CMK (cell line): ENCODE data around the gene GRIFIN.
A peak's percentile ranks its signal among the peaks of the same experiment; 100 is the strongest.

Experiments used
- DNase-seq: peaks from one replicate; pipeline ENCODE4 v3.0.0-alpha.2; 2010; ENCODE audit warnings: low read depth

Gene GRIFIN, protein sequence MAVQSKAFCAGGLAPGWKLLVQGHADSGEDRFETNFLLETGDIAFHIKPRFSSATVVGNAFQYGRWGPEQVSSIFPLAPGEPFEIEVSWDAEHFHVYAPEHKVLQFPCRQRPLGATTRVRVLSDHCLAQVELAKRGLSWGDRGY

DNA sequence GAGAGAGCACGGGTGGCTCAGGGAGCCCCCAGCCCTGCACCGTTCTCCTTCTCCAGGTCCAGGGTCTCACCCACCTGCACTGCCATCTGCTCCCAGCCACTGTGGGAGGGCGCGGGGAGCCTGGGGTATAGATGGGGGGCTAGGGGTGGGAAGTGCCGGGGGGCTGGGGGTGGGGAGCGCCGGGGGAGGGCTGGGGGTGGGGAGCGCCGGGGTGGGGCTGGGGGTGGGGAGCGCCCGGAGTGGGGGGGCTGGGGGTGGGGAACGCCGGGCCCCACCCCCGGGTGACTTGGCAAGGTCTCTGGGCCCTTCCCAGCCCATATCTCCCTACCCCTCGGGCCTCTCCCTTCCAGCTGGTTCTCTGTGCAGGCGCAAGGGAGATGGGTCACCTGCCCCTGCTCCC is at the start of gene GRIFIN:
GRIFIN (minus strand) TSS at position 101 of the 400 bp plus-strand sequence; CDS start at position 86, 15 bp downstream.
- DNase-seq = no peak

DNA sequence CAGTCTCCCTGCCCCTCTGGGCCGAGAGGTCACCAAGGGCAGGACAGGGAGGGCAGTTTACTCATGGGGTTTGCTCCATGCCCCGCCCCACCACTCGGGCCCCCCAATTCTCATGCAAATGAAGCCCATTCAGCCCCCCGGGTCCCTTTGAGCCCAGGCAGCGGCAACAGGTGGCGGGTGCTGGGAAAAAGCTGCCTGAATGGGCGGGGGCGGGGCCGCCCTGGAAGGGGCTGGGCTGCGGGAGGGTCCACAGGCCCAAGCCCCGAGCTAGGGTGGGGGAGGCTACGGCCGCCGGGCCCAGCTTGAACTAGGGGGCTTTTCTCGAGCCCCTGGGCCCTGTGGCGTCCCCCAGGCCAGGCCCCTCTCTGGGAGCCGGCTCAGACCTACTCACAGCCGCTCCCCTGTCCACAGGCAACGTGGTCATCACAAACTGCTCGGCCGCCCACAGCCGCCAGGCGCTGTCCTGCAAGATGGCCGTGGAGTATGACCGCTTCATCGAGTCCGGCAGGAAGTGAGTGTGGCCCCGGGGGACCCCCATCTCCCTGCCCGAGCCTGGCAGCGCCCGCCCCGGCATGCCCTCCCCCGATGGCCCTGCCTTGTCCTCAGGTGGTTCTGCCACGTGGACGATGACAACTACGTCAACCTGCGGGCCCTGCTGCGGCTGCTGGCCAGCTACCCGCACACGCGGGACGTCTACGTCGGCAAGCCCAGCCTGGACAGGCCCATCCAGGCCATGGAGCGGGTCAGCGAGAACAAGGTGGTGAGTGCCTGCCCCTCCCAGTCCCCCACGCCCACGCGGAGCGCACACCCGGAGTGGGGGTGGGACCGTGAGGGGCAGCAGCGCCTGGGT is 48.8 kb upstream of the GRIFIN start:
- DNase-seq = no peak

DNA sequence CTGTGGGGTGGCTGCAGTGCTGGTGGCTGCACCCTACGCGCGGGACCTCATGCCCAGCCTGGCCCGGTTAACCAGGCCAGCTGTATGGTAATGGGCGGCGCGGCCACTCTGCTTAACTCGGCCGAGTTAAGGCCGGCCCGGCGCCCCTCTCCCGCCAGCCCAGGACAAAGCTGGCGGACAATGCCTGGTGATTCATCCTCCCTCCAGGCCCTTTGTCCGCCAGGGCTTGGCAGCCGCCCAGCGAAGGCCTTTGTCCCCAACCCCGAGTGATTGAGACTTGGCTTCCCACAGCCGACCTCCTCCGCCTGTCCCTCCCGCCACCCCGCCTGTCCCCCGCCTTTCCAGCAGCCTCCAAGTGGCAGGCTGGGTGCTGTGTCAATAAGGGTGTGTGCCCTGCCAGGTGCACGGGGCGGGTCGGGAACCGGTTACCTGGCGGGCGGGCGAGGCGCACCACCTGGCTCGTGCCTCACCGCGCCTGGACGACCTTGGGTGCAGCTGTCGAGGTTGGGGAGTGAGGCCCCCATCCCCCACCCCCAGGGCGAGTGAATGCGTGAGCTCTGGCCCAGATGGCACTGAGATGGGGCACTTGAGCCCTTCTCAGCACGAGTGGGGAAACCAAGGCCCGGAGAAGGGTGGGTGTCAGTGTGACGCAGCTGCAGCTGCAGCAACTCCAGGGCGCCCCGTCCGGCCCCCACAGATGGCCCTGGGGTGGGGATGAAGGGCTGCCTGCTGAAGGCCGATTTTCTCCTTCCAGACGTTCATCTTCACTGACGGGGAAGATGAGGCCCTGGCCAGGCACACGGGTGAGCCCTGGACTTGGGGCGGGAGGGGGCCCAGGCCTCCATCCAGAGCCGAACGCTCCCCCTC is 48.0 kb upstream of the GRIFIN start:
- DNase-seq = no peak

DNA sequence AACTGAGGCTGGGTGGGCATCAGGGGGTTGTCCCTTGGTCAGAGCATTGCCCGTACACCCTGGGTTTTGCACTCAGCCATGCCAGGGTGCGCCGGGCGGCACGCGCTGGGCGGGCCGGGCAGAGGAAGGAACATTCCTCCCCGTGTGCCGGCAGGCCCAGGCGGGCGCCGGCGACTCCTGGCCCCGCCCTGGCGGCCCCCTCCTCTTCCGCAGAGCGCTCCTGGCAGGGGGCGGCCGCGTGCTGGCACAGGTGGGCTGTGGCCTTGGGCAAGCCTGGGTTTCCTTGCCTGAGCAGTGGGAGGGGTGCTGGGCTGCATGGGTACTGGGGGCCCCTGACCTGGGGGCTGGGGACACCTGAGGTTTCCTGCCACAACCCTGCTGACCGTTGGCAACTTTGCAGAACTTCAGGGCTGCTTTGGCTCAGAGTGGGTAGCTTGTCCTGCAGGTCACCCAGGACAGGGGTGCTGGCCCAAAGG is 47.3 kb upstream of the GRIFIN start:
- no peak for DNase-seq

DNA sequence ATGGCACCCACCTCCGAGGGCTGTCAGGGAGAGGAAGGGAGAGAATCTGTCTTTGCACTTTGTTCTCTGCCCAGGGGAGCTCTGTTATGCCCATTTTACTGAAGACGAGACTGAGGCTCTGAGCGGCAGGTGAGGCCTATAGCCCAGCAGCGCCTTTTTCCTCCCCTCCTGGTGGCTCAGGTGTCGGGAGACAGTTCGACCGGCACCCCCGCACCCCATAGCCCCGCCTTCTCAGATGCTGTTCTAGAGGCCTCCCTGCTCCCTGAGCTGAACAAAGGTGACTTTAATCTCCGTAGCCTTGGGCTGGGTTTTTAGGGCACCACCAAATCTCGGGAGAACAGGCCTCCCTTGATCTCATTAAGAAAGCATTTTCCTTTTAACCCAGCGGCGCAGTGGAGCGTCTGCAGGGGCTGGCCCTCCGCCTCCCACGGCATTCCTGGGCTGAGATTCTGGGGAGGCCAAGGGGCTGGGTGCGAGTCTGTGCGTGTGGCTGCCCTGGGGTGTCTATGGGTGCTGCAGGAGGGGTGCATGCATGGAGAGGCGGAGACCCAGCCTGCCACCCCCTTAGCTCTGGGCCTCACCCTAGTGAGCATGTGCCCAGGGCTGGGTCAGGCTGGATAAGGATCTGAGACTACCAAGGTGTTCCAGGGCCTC is 46.7 kb upstream of the GRIFIN start:
- no peak for DNase-seq

DNA sequence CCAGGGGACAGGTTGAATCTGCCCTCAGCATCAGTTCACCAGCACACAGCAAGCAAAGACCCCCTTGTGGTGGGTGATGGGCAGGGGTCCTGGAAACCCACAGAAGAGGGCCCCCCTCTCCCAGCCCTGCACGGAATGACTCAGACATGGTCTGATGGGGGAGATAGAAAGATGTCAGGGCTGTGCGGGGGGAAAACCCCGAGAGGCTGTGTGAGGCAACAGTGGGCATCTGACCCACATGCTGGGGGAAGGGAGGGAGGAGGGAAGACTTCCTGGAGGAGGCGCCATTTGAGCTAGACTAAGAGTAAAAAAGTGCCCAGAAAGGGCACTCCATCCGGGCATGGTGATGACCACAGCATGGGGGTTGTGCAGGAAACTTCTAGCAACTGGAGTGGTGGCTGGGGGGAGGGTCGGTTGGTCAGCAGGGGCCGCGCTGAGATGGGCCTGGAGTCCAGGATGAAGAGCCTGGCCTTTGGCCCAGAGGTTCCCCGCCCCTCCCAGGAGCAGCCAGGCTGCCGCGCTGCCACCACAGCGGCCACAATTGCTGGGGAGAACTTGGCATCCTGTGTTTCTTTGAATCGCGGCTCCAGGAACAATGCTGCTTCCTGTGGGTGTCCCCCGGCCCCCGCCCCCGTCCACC is 45.9 kb upstream of the GRIFIN start:
- peak; percentile 76 for DNase-seq

DNA sequence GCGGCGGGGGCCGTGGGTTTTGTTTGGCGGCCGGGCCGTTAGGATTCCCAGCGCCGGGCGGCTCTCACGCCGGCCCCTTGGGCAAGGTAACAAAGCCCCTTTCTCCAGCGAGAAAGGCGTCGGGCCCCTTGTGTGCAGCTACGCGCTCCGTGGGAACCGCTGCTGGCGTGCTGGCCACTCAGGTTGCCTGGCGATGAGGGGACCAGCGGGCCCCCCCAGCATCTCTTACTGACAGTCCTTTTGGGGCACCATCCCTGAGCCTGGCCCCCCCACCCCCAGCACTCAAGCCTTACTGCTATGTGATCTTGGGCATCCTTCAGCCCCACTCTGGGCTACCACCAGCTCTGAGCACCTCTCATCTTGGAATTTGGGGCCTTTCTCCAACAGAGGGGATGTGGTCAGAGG is 45.1 kb upstream of the GRIFIN start:
- no peak for DNase-seq

DNA sequence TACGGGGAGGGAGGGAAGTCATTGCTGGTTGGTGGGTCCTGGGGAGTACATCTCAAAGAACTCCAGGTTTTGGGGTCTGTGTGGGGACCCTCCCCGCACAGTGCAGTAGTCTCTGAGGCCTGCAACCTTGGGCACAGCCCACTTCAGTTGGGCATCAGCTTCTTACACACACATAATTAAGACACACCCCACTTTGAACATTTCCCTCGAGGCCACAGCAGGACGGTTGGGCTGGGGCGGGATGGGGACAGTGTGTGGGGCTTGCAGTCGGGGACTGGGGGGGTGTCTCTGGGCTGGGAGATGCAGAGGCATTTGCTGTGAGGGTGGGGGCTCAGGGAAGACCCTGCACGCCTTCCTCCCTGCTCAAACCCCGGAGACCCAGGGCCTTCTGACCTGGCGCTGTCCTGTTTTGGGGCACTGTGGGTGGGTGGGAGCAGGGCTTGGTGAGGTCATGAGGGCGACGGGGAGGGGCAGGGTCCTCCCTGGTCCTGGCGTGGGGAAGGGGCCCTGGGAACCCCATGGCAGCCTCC is 44.6 kb upstream of the GRIFIN start:
- DNase-seq = no peak

DNA sequence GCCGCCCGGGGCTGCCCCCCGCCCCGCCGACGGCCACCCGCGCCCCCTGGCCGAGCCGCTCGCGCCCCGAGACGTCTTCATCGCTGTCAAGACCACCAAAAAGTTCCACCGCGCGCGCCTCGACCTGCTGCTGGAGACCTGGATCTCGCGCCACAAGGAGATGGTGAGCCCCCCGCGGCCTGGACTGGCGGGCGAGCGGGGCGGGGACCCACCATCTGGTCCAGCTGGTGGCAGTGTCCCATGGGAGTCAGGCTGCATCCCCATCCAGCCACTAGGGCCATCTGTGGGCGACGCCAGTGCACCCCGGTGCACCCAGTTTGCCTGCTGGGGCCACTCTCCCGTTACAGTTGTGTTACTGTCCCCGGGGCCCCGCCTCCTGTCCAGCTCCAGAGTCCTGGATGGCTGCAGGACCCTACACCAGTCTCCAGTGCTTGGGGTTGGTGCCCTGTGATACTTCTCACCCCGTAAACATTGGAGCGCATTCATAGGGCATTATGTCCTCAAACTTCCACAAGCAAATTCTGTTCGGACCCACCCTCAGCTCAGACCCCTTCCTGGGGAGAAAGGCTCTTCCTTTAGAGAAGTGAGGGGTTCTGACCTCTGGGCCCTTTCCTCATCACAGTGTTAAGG is 44.0 kb upstream of the GRIFIN start:
- DNase-seq = no peak

DNA sequence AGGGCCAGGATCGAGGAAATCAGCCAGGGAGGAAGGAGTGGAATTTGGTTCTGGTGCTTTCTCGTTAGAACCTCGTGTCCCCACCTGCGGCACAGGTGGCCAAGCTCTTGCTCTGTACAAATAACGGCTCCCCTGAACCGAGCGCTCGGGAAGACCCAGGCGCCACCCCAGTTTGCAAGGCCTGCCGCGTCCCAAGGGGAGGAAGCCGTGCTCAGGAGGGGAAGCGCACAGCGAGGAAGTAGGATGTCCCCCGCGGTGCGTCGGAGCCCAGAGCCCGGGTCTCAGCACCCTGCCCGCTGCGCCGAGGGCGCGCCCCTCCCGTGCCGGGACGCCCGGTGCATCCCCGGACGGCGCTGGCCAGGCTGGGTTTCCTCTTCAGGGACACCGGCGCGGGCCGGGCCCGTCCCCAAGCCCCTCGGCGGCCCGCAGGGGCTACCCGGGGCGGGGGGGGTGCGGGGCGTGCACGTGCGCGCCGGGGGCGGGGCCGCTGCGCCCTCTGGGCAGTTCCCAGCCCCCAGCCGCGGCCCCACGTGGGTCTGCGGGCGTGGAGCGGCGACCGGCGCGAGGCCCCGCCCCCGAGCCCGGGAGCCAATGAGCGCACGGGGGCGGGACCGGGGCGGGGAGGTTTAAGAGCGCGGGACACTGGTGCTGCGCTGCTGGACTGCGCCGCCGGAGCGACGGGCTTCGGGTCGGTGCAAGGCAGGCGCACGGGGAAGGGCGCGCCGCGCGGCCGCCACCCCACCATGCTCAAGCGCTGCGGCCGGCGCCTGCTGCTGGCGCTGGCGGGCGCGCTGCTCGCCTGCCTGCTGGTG is 43.1 kb upstream of the GRIFIN start, which contains the start of gene LFNG:
LFNG (plus strand) TSS at position 656 of the 812 bp plus-strand sequence; CDS start at position 744, 88 bp downstream.
- DNase-seq = peak; percentile 73

DNA sequence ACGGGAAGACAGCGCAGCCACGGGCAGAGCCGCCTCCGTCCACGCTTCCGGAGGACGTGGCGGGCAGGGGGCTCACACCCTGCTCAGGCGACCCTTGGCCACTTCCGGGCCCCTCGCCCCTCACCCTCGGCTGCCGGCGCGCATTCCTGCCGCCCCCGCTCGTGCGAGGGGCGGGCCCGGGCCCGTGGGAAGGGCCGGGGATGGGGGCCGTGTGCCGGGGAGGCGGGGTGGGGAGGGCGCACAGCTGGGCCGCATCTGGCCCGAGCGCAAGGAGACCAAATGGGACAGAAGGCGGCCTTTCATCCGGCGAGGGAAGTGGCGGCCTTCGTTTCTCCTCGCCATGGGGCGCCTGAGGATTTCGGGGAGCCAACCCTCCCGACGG is 42.5 kb upstream of the GRIFIN start:
- no peak for DNase-seq

DNA sequence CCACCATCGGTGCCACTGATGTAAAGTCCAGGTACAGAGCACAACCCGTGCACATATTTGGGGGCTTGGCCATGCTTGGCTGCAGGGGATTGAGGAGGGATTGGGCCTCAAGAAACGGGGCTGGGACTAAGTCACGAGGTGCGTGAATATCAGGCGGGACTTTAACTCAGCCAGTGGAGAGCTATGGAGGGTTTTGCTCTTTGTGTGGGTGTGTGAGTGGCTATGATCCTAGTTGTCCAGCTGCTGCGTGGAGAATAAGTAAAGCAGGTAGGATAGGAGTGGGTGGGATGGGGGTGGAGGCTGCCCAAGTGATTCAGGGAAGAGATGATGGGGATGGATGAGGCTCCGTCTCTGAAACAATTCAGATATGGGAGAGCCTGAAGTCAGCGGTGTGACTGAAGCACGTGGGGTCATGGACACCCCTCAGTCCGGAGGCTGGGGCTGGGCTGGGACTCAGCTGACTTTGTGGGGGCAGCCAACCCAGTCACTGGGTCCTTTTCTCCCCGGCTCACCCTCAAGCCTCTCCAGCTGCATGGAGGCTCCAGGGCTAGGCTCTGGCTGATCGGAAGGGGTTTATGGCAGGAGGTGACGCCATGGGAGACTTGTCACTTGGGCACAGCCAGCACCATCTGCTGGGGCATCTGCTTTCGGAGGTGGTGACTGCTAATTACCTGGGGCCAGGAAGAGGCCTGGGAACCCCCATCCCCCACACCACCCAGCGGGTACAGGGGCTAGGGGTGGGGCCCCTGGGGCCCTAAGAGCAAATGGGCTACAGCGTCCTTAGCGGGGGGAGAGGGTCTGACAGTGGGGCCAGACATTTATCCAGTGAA is 41.7 kb upstream of the GRIFIN start:
- no peak for DNase-seq

DNA sequence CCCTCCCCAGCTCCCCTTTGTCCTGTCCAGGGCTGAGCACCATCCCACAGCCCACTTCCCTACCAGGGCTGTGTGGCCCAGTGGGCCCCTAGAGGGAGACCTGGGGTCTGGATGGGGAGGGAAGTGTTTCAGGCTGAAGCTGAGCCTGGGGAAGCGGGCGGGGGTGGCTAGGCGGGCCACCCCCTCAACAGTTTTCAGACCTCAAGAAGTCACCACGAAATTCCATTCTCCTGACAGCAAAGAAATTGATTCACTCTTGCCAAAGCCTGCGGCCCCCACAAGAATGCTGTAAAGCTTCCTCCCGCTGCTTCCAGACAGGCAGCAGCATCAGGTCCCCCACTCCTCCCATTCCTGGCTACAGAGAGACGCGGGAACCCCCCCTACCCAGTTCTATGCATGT is 40.8 kb upstream of the GRIFIN start:
- no peak for DNase-seq

DNA sequence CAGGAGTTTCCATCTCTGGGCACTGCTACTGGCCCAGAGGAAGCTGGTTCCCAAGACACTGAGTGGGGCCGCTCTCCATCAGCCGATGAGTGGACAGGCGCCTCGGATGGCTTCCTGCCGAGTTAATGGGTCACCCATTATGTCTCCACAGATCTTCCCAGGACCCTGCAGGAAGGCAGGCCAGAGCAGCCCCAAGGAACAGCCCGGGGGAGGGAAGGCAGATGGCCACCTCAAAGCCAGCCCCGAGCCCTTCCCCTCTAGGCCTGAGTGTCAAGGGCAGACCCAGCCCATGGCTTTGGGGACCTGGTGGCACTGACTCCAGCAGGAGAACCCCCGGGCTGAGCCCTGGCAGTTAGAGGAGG is 40.0 kb upstream of the GRIFIN start:
- DNase-seq = no peak

DNA sequence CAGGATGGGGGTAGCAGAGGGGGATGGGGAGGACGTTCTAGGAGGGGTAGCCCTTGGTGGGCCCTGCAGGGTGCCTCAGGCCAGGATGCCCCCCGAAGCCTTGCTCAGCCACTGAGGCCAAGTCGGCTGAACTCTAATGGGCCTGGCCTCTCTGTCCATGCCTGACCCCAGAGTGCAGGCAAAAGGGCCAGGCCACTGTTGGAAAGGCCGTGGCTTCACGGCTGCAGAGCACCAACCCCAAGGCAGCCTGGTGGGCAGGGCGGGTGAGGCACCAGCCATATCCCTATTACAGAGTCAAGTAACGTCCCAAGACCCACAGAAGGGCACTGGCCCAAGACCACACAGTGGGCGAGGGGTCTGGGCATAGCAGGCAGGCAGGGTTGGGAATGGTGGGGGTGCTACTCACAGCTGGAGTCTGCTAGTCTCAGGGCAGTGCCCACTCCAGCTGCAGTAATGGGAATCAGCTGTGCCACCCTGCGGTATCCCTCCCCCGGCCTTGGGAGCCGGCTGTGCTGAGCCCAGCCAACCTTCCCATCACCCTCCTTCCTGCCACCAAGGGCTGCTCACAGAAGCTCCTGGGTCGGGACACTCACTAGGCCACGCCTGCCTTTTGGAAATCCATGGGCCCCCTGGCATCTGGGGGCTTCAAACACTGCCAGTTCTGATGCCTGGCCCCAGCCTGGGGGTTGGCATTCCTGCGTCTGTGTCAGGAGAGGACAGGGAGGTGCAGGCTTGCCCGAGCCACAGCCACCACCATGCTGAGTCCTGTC is 39.4 kb upstream of the GRIFIN start:
- no peak for DNase-seq

DNA sequence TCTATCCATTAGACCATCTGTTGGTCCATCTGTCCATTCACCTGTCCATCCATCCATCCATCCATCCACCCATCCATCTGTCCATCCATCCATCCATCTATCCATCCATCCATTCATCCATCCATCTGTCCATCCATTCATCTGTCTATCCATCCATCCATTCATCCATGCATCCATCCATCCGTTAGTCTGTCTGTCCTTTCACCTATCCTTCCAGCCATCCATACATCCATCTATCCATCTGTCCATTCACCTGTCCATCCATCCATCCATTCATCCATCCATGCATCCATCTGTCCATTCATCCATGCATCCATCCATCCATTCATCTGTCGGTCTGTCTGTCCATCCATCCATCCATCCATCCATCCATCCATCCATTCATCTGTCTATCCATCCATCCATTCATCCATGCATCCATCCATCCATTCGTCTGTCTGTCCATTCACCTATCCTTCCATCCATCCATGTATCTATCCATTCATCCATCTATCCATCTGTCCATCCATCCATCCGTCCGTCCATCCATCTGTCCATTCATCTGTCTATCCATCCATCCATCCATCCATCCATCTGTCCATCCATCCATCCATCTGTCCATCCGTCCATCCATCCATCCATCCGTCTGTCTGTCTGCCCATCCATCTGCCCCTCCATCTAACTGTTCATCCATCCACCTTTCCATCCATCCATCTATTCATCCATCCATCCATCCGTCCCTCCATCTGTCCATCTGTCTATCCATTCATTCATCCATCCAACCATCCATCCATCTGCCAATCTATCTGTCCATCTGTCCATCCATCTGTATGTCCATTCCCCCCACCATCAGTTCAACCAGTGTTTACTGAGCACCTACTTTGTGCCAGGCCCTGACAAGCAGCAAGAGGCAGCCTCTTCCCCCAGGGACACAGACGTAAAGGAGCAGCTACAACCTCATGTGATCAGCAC is 38.5 kb upstream of the GRIFIN start:
- DNase-seq = no peak

DNA sequence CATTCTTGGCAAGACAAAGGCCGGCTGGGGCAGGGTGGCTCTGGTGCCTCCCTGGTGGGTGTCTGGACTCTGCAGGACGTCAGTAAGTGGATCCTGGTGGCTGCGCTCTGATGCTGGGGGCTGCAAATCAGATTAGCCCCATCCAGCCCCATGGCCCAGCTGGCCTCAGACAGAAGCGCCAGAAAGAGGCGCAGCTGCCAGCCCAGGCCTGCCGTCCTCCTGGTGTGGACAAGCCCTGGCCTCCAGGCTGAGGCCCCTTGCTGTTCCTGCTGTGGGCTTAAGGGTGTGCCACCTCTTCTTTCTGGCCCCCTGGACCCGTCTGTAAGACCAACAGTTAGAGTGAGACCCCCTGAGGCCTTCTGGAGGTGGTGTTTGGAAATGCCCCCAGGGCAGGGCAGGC is 37.5 kb upstream of the GRIFIN start:
- no peak for DNase-seq
